HUES6 (cell line): ENCODE measurements around the gene HSPA4.
A peak's percentile ranks its signal among the peaks of the same experiment; 100 is the strongest.
"Not testable (repeated sequence)": the region's sequence is repeated elsewhere in the genome, so short reads cannot be mapped to it uniquely, and the experiment has no call there.

Experiments used
- H3K27ac ChIP-seq: 2 replicates; pipeline ENCODE4 v1.7.0; 2013; ENCODE audit warnings: low read depth, mild to moderate bottlenecking, low read length, inconsistent platforms
- H3K27me3 ChIP-seq: 2 replicates; pipeline ENCODE4 v1.6.1; 2013; ENCODE audit warnings: low read length; ENCODE audit not compliant: control insufficient read depth, insufficient read depth
- H3K36me3 ChIP-seq: 2 replicates; pipeline ENCODE4 v1.6.1; 2013; ENCODE audit warnings: low read length; ENCODE audit not compliant: control insufficient read depth, insufficient read depth
- H3K4me1 ChIP-seq: 2 replicates; pipeline ENCODE4 v1.6.1; 2013; ENCODE audit warnings: low read length; ENCODE audit not compliant: control insufficient read depth, insufficient read depth
- H3K4me3 ChIP-seq: 2 replicates; pipeline ENCODE4 v1.5.1; 2013; ENCODE audit warnings: low read depth, low read length
- H3K9ac ChIP-seq: one replicate; pipeline ENCODE4 v1.6.1; 2013; ENCODE audit warnings: mild to moderate bottlenecking, low read length
- H3K9me3 ChIP-seq: 2 replicates; pipeline ENCODE4 v1.6.1; 2013; ENCODE audit warnings: low read depth, low read length; ENCODE audit not compliant: control insufficient read depth, insufficient read depth

The HSPA4 gene

DNA sequence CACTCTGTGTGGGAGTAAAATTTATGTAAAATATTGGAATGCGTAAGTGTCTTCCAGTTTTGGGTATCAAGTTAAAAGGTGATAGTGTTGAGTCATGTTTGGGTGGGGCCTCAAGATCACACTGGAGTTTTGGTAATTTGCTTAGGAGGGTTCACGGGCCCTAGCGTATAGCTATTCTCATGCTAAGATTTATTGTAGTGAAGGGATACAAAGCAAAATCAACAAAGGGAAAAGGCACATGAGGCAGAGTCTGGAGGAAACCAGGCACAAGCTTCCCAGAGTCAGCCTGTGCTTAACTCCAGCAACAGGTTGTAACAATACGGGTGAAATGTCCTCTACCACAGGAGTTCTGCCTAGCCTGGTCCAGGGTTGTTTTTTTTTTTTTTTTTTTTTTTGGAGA is 20.2 kb downstream of the HSPA4 start:
- Histone ChIP-seq H3K27ac (peak overlapping the region; percentile 48; the same call in 1 of the 2 replicates), H3K9me3 (no peaks in the 10 kb centered on the region)

GRCh38 chr5:133075572-133076536 is 24.0 kb downstream of the HSPA4 start:
- Histone ChIP-seq H3K4me1 (peaks cover 7% of the 10 kb centered on the region; the same call in 1 of the 2 replicates), H3K27me3 (no peaks in the 10 kb centered on the region), H3K27ac (no peak overlapping the region), H3K9ac (no peak overlapping the region), H3K36me3 (peaks cover 82% of the 10 kb centered on the region), H3K9me3 (no peaks in the 10 kb centered on the region), H3K4me3 (no peak overlapping the region)

More for the DNA sequence above, 20.2 kb downstream of the HSPA4 start:
- no peak overlapping the region for H3K9ac ChIP-seq
- peaks cover 7% of the 10 kb centered on the region; the same call in 1 of the 2 replicates for H3K4me1 ChIP-seq
- no peaks in the 10 kb centered on the region for H3K27me3 ChIP-seq
- H3K4me3 ChIP-seq: no peak overlapping the region
- peaks cover 96% of the 10 kb centered on the region for H3K36me3 ChIP-seq

- Histone ChIP-seq H3K36me3 (peaks cover 74% of the 10 kb centered on the region), H3K9me3 (no peaks in the 10 kb centered on the region), H3K27ac (no peak overlapping the region)
These were observed 27.2 kb downstream of the HSPA4 start for GRCh38 chr5:133079048-133079447.

GRCh38 chr5:133081036-133081435 is 29.2 kb downstream of the HSPA4 start:
- H3K9me3 ChIP-seq: no peaks in the 10 kb centered on the region
- H3K27me3 ChIP-seq: no peaks in the 10 kb centered on the region
- H3K27ac ChIP-seq: no peak overlapping the region
- no peak overlapping the region for H3K4me3 ChIP-seq
- no peaks in the 10 kb centered on the region for H3K4me1 ChIP-seq
- peaks cover 75% of the 10 kb centered on the region for H3K36me3 ChIP-seq
- H3K9ac ChIP-seq: no peak overlapping the region

More at GRCh38 chr5:133079048-133079447, 27.2 kb downstream of the HSPA4 start:
- Histone ChIP-seq H3K9ac (no peak overlapping the region), H3K4me1 (no peaks in the 10 kb centered on the region), H3K27me3 (no peaks in the 10 kb centered on the region), H3K4me3 (no peak overlapping the region)

- Histone ChIP-seq H3K9ac (no peak overlapping the region), H3K27ac (no peak overlapping the region), H3K4me1 (no peaks in the 10 kb centered on the region), H3K36me3 (peaks cover 75% of the 10 kb centered on the region), H3K9me3 (no peaks in the 10 kb centered on the region), H3K27me3 (no peaks in the 10 kb centered on the region), H3K4me3 (no peak overlapping the region)
These were observed 29.9 kb downstream of the HSPA4 start for GRCh38 chr5:133081703-133082102.

DNA sequence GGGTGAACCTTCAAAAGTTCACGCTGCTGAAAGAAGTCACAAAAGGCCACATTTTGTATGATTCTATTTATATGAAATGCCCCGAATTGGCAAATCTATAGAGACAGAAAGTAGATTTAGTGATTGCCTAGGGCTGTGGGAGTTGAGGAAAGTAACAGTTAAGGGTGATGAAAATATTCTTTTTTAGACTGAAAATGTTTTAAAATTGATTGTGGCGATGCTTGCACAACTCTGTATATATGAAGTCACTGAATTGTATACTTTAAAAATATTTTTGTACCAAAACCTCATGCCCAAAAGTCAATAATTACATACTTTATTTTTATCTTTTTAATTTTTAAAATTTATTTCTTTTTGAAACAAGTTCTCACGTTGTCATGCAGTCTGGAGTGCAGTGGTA is 30.3 kb downstream of the HSPA4 start:
- no peaks in the 10 kb centered on the region for H3K27me3 ChIP-seq
- no peak overlapping the region for H3K4me3 ChIP-seq
- peaks cover 75% of the 10 kb centered on the region for H3K36me3 ChIP-seq
- H3K9me3 ChIP-seq: no peaks in the 10 kb centered on the region
- H3K27ac ChIP-seq: no peak overlapping the region
- no peaks in the 10 kb centered on the region for H3K4me1 ChIP-seq
- H3K9ac ChIP-seq: no peak overlapping the region

DNA sequence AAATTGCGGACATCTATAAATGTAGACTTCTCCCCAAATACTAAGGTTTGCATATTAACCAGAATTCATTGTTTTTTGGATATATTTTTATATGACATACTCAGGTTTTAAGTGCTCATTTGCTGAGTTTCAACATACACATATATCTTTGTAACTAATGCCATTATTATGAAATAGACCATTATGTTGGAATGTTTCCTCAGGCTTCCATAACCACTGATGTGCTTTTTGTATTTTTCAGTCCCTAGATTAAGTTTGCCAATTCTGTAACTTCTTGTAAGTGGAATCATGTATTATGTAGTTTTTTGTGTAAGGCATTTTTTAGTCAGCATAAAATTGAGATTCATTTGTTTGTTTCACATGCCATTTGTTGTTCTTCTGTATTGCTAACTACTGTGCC is 32.1 kb downstream of the HSPA4 start:
- Histone ChIP-seq H3K9me3 (no peaks in the 10 kb centered on the region), H3K4me1 (no peaks in the 10 kb centered on the region), H3K27me3 (no peaks in the 10 kb centered on the region), H3K4me3 (no peak overlapping the region), H3K27ac (no peak overlapping the region), H3K36me3 (peaks cover 77% of the 10 kb centered on the region), H3K9ac (no peak overlapping the region)

GRCh38 chr5:133085171-133085570 is 33.4 kb downstream of the HSPA4 start:
- not testable (repeated sequence) for H3K9ac ChIP-seq, H3K27me3 ChIP-seq, H3K27ac ChIP-seq, H3K4me1 ChIP-seq, H3K4me3 ChIP-seq, H3K9me3 ChIP-seq
- peaks cover 80% of the 10 kb centered on the region for H3K36me3 ChIP-seq

DNA sequence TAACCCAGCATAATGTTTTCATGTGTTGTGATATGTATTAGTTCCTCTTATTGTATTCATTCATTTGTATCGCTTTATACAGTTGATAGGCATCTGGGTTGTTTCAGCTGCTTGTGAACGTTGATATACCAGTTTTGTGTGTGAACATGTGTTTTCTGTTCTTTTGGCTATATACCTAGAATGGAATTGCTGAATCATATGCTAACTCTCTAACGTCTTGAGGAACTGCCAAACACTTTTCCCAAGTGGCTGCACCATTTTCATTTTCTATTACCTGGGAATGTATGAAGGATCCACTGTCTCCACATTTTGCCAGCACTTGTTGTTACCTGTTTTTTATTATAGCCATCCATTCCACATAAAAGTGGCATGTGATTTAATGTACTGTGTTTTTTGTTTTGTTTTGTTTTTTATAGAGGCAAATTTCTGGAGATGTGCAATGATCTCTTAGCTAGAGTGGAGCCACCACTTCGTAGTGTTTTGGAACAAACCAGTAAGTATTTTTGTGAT is 34.6 kb downstream of the HSPA4 start:
- Histone ChIP-seq H3K9ac (no peak overlapping the region), H3K27me3 (no peaks in the 10 kb centered on the region), H3K4me3 (no peak overlapping the region), H3K4me1 (no peaks in the 10 kb centered on the region), H3K9me3 (no peaks in the 10 kb centered on the region), H3K36me3 (peaks cover 87% of the 10 kb centered on the region), H3K27ac (no peak overlapping the region)

DNA sequence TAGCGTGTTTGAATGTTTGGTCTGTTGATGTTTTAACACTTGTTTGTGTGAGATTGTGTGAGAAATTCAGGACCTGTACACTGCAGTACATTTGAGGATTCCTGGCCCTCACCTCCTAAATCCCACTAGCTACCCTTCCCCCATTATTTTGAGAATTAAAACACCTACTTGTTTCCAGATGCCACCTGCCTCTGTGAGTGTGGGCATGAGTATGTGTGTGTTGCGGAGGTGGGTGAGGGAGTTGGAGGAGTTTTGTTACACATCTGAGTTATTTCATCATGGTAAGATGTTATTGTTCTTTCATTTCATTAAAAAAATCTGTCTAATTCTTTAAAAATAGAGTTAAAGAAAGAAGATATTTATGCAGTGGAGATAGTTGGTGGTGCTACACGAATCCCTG is 36.3 kb downstream of the HSPA4 start:
- H3K4me3 ChIP-seq: no peak overlapping the region
- peaks cover 93% of the 10 kb centered on the region for H3K36me3 ChIP-seq
- no peaks in the 10 kb centered on the region for H3K9me3 ChIP-seq
- no peaks in the 10 kb centered on the region for H3K27me3 ChIP-seq
- H3K9ac ChIP-seq: no peak overlapping the region
- H3K4me1 ChIP-seq: no peaks in the 10 kb centered on the region
- H3K27ac ChIP-seq: no peak overlapping the region

GRCh38 chr5:133091034-133091433 is 39.2 kb downstream of the HSPA4 start:
- H3K4me1 ChIP-seq: no peaks in the 10 kb centered on the region
- no peak overlapping the region for H3K4me3 ChIP-seq
- peaks cover 95% of the 10 kb centered on the region for H3K36me3 ChIP-seq
- H3K9ac ChIP-seq: no peak overlapping the region
- no peak overlapping the region for H3K27ac ChIP-seq
- H3K9me3 ChIP-seq: no peaks in the 10 kb centered on the region
- no peaks in the 10 kb centered on the region for H3K27me3 ChIP-seq
